Measurements from ENCODE around the gene RELN. TPM values are rescaled to one million over a fixed set of nuclear protein-coding genes. Genes with fewer than 3 reads are reported as not detected.
A peak's percentile ranks its signal among the peaks of the same experiment; 100 is the strongest.

RELN gene
- total and polyA plus RNA-seq, 9 of the 15 experiments (the other 6 are each of a cell fraction or from before 2014, with no cell fraction given): 12.9 to 43.2 (median 18.1) TPM

- Histone ChIP-seq H3K9me1 (ENCODE audit: control insufficient read depth, insufficient read depth, low read length) (no peaks in the 10 kb centered on the region), H3K4me2 (ENCODE audit: insufficient read depth, low read length) (no peak overlapping the region), H3K9ac (ENCODE audit: insufficient read depth in 1 of 2, low read depth in 2 of 2, low read length in 2 of 2) (no peak overlapping the region), H2AFZ (ENCODE audit: low read depth, low read length) (peak overlapping the region; percentile 9; the same call in 1 of the 2 replicates), H4K20me1 (replicated peaks; ENCODE audit: control insufficient read depth, insufficient read depth, low read length) (no peaks in the 10 kb centered on the region), H3K27me3 (ENCODE audit: control insufficient read depth in 2 of 2, insufficient read depth in 2 of 2, low read length in 2 of 2) (peaks cover 6 to 14% of the 10 kb centered on the region in 2 experiments; a peak in 4 of 5 replicates), H3K4me3 (no peak overlapping the region), H3K9me3 (replicated peaks; ENCODE audit: control insufficient read depth, insufficient read depth, low read depth, low read length) (no peaks in the 10 kb centered on the region), H3K4me1 (replicated peaks in 1 of 2; ENCODE audit: control insufficient read depth in 2 of 2, insufficient read depth in 2 of 2, low read length in 2 of 2) (no peaks in the 10 kb centered on the region), H3K27ac (ENCODE audit: extremely low read depth, low read depth, low read length) (no peak overlapping the region), H3K36me3 (ENCODE audit: control insufficient read depth, insufficient read depth, low read length) (no peaks in the 10 kb centered on the region), H3K79me2 (ENCODE audit: control insufficient read depth, insufficient read depth, low read length) (no peaks in the 10 kb centered on the region)
- DNase-seq (ENCODE audit: extremely low read depth in 1 of 4, low spot score in 3 of 4) (peak in 1 of 4 experiments; percentile 63), FAIRE-seq (peak; percentile 79), ATAC-seq (peak; percentile 82)
- TF ChIP-seq NCOA4 (IDR thresholded peaks at IDR 0.05; ENCODE audit: partially characterized antibody) (no peak), EZH2 (IDR thresholded peaks at IDR 0.05; ENCODE audit: borderline replicate concordance, low read depth, low read length) (no peak), MNT (conservative IDR thresholded peaks at IDR 0.05) (peak in 1 of 2 experiments; percentile 36; a peak in 1 of 4 replicates), SAFB2 (IDR thresholded peaks at IDR 0.05; ENCODE audit: borderline replicate concordance, low read depth, low read length, severe bottlenecking) (no peak), KLF1 (tag; IDR thresholded peaks at IDR 0.05) (0 out of 2 replicates have a peak, but pooled peaks have one; percentile 50), CTCF (IDR thresholded peaks at IDR 0.05 in 2 of 3, conservative IDR thresholded peaks at IDR 0.05 in 1 of 3; ENCODE audit: insufficient read depth in 2 of 3, low read depth in 1 of 3, low read length in 3 of 3) (no peak)
- ChIA-PET POLR2A (interaction anchor here (0.6 to 0.8 kb wide), 2 partner anchors 14 to 682 kb away, joined by 3 to 4 read pairs; no protein-coding TSS in a partner anchor), CTCF (ENCODE audit: low intra/inter-chr PET ratio) (no interaction called here)
- intact Hi-C loops (cut with micrococcal nuclease) (no loop called here), in situ Hi-C loops (cut with MboI) (no loop called here)
- WGBS (ENCODE audit: insufficient coverage, low coverage, missing lambda C conversion rate): 5% methylated on average over 3 of the region's 3 CpGs
- no TSS peak for BruUV-seq (replicated peaks)
Observed at GRCh38 chr7:103466814-103467213, 522.6 kb downstream of the RELN start.
